ENCODE results near the gene ENO1.

- TF ChIP-seq CTCF (IDR thresholded peaks at IDR 0.05): no peak
- peak in 1 of 2 donors; percentile 48 for TF ChIP-seq POLR2A (IDR thresholded peaks at IDR 0.05)
These were observed 61.6 kb downstream of the ENO1 start for GRCh38 chr1:8816831-8817411.
